Measurements from ENCODE around the gene ZNF860.

ZNF860 gene

DNA sequence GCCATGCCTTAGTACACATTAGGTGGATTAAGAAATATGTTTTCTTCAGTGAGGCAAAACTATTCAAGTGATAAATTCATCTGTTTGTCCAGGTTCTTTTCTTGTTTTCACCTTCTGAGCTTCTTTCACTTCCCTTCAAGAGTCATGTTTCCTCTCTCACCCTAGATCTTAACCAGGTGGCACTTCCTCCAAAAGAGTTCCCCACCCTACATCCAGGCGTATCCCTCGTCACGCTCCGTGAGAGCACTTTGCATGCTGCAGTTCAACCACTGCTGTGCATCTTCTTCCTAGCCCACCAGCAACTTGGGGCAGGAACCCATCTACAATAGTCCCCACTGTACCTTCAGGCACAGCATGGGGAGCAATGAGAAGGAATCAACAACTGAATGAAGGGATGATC lies 29.3 kb upstream of the ZNF860 start:
- in situ Hi-C loops (cut with HindIII; ENCODE audit: low sequenced_read_pairs): no loop called here

GRCh38 chr3:31953091-31953490 lies 28.5 kb upstream of the ZNF860 start:
- no peak for DNase-seq (ENCODE audit: low read depth, low spot score)
- in situ Hi-C loops (cut with HindIII; ENCODE audit: low sequenced_read_pairs): no loop called here
- no peak overlapping the region for H3K4me3 ChIP-seq (ENCODE audit: low read depth, low read length)
- TF ChIP-seq, protein P1, sequence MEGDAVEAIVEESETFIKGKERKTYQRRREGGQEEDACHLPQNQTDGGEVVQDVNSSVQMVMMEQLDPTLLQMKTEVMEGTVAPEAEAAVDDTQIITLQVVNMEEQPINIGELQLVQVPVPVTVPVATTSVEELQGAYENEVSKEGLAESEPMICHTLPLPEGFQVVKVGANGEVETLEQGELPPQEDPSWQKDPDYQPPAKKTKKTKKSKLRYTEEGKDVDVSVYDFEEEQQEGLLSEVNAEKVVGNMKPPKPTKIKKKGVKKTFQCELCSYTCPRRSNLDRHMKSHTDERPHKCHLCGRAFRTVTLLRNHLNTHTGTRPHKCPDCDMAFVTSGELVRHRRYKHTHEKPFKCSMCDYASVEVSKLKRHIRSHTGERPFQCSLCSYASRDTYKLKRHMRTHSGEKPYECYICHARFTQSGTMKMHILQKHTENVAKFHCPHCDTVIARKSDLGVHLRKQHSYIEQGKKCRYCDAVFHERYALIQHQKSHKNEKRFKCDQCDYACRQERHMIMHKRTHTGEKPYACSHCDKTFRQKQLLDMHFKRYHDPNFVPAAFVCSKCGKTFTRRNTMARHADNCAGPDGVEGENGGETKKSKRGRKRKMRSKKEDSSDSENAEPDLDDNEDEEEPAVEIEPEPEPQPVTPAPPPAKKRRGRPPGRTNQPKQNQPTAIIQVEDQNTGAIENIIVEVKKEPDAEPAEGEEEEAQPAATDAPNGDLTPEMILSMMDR (IDR thresholded peaks at IDR 0.05; ENCODE audit: low read depth, low read length): no peak

More for the DNA sequence above, 29.3 kb upstream of the ZNF860 start:
- H3K4me3 ChIP-seq (ENCODE audit: low read depth, low read length): no peak overlapping the region
- no peak for DNase-seq (ENCODE audit: low read depth, low spot score)
- TF ChIP-seq, protein P1 (IDR thresholded peaks at IDR 0.05; ENCODE audit: low read depth, low read length): no peak

DNA sequence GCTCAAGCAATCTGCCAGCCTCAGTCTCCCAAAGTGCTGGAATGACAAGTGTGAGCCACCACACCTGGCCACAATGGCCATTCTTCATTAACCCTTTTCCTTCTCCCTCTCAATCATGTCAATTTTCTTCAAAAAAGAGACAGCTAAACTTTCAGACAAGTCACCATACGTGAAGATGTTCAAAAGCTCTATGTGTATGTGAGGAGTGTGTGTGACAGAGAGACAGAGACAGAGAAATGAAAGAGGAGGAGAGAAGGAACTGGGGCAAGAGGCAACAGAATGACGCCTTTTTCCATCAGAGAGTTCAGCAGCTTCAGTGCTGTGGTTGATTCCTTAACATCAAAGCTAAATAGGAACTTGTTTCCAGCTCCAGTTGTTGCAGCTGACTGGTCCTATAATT lies 27.9 kb upstream of the ZNF860 start:
- in situ Hi-C loops (cut with HindIII; ENCODE audit: low sequenced_read_pairs): no loop called here
- DNase-seq (ENCODE audit: low read depth, low spot score): no peak
- no peak overlapping the region for H3K4me3 ChIP-seq (ENCODE audit: low read depth, low read length)
- TF ChIP-seq, protein P1 (IDR thresholded peaks at IDR 0.05; ENCODE audit: low read depth, low read length): no peak

GRCh38 chr3:31955581-31955980 lies 26.0 kb upstream of the ZNF860 start:
- H3K4me3 ChIP-seq (ENCODE audit: low read depth, low read length): no peak overlapping the region
- no peak for DNase-seq (ENCODE audit: low read depth, low spot score)
- TF ChIP-seq, protein P1 (IDR thresholded peaks at IDR 0.05; ENCODE audit: low read depth, low read length): no peak
- in situ Hi-C loops (cut with HindIII; ENCODE audit: low sequenced_read_pairs): no loop called here

- TF ChIP-seq, protein P1 (IDR thresholded peaks at IDR 0.05; ENCODE audit: low read depth, low read length): no peak
- H3K4me3 ChIP-seq (ENCODE audit: low read depth, low read length): no peak overlapping the region
- DNase-seq (ENCODE audit: low read depth, low spot score): peak; percentile 43
- in situ Hi-C loops (cut with HindIII; ENCODE audit: low sequenced_read_pairs): no loop called here
These were observed 24.4 kb upstream of the ZNF860 start for GRCh38 chr3:31957106-31957505.

DNA sequence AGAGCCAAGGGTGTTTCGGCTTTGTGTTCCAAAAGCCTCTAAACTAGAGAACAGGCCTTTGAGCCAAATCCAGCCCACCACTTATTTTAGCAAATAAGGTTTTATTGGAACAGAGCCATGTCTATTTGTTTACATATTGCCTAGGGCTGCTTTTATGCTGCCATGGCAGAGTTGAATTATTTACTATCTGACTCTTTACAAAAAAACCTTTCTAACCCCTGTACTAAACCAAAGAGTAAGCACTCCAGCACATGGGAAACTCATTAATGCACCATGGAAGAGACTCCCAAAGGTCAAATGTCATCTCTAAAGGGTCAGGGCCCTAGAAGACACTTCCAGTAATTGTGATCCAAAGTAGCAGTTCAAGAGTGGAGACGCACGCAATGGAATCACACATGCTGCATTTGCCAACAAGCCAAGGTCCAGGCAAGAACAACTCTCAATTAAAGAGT lies 22.8 kb upstream of the ZNF860 start:
- H3K4me3 ChIP-seq (ENCODE audit: low read depth, low read length): no peak overlapping the region
- in situ Hi-C loops (cut with HindIII; ENCODE audit: low sequenced_read_pairs): no loop called here
- no peak for DNase-seq (ENCODE audit: low read depth, low spot score)
- TF ChIP-seq, protein P1 (IDR thresholded peaks at IDR 0.05; ENCODE audit: low read depth, low read length): no peak

GRCh38 chr3:31959251-31959650 lies 22.3 kb upstream of the ZNF860 start:
- TF ChIP-seq, protein P1 (IDR thresholded peaks at IDR 0.05; ENCODE audit: low read depth, low read length): no peak
- in situ Hi-C loops (cut with HindIII; ENCODE audit: low sequenced_read_pairs): no loop called here
- no peak for DNase-seq (ENCODE audit: low read depth, low spot score)
- H3K4me3 ChIP-seq (ENCODE audit: low read depth, low read length): no peak overlapping the region
